NCI-H2171 treated with DMSO at 0.1 percent for 48 hours (cell line): ENCODE data around the gene OR52M1.

Experiments
- DNase-seq: peaks from one replicate; lab custom pipeline; 2025; lab: John Stamatoyannopoulos, UW

OR52M1 gene

DNA sequence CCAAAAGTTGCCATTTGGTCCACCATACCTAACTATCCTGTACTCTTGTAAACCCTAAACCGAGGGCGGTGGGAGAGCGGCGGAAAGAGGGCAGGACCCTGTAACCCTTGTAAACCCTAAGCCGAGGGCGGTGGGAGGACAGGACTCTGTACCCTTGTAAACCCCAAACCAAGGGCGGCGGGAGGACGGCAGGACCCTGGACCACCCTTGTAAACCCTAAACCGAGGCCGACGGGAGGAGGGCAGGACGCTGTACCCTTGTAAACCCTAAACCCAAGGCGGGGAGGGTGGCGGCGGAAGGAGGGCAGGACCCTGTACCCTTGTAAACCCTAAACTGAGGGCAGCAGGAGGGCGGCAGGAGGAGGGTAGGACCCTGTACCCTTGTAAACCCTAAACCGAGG is 24.1 kb downstream of the OR52M1 start:
- no peak for DNase-seq

DNA sequence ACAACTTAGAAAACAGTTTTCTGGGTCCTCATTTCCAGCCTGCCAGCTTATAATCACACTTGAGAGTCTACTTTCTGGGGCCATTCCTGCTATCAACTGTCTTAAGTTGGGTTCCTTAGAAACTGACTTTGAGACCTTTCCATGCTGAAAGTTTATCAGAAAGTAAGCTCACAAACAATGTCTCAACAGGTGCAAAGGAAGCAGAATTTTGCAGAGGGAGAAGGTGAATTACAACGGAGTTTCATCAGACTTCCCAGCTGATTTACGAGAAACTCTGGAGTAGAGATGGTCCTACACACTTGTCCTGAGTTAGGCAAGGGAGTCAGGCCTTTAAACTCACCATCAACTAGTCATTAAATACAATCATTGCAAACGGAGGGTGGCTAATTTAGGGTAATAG is 31.9 kb downstream of the OR52M1 start:
- no peak for DNase-seq

DNA sequence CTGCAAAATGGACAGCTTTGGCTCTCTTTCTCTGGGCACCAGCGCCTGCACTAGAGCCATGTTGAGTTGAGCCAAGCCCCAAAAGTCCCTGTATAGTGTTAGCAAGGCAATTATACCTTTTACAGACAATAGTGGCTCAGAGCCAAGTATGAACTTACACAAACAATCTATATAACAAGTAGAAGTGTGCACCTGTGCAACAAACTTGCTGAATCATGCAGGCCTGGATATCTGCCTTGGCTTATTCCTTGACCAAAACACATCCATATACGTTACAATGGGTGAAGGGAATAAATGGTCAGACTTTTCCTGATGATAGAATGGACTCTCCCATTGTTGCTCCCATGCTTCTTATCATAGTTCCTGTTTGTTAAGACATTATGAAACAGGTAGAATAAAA is 32.8 kb downstream of the OR52M1 start:
- no peak for DNase-seq

DNA sequence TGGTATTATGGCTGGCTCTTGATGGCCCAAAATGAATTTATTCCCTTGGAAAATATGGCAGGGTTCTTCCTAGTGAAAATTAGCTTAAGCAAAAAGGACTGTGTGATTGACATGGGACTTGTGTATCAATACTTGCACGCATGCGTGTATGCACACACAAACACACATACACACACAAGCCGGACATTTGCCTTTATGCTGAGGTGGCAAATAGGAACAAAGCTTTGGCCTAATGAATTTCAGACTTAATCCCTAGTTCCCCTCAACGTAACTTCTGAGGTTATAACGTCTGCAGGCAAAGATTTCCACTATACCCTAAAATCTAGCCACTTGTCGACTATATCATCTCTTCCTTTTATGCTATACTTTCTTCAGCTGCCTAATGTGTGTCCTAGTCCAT is 33.6 kb downstream of the OR52M1 start:
- no peak for DNase-seq

DNA sequence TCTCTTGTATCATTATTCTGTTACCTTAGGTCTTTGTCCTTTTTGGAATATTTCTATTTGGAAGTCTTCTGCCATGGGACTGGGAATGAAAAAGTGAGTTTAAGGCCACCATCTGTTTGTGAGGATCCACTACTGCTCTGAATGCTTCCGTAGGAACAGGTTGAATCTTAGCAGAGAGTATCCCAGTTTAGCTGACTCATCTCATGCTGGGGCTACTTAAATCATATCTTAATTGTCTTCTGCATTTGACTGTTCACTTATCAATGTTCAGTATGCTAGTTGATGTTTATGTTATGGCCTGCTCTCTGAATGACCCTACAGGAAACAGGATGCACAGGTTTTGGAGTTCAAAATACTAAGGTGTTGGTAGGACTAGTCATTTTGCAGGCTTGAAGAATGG is 35.1 kb downstream of the OR52M1 start:
- DNase-seq = no peak

DNA sequence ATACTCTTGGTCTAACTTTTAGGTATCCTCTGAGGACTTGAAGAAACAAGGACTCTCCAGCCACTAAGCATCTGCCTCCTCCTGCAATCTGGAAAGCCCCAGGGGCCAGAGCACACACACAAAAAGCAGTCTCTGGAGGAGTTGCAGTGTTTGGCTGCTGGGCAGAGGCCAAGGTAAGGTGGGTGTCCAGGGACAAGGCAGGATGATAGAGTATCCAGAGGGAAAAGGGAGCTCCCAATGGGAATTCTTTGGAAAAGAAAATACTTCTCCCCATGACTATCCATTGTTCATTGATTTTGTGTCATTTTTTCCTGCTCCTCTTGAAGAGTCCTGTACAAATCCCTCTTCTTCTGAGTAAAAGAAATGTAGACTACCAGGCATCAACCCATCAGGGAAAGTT is 36.5 kb downstream of the OR52M1 start, which contains the start of gene OR52I2:
Gene OR52I2 (plus strand): TSS at position 301 of the 400 bp plus-strand sequence.
- no peak for DNase-seq

DNA sequence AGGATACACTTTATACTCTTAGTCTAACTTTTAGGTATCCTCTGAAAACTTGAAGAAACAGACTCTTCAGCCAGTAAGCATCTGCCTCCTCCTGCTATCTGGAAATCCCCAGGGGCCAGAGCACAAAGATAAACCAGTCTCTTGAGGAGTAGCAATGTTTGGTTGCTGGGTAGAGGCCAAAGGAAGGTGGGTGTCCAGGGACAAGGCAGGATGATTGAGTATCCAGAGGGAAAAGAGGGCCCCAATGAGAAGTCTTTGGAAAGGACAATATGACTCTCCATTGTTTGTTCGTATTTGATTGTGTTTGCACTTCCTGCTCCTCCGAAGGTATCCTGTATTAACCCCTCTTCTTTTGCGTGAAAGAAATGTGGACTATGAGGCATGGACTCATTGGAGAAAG is 44.0 kb downstream of the OR52M1 start:
- no peak for DNase-seq

DNA sequence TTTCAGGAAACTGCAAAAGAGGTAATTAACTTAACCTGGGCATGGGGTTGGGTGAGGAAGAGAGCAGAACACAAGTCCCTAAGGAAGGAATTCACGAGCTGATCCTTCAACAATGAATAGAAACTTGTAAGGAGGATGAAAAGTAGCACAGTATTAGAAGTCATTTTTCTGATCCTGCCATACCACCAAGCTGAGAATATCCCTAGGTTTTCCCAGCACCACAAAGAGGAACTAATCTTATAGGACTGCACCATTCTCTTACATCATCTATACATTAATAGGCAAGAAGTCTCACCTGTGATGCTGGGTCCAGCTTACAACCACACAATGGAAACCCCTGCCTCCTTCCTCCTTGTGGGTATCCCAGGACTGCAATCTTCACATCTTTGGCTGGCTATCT is 48.7 kb downstream of the OR52M1 start, which contains the start of gene OR52I1:
Gene OR52I1 (plus strand): TSS at position 301 of the 400 bp plus-strand sequence. CDS start 0 bp downstream, at position 301.
- DNase-seq = no peak
